IPS-18a (cell line): Measurements from ENCODE around the gene PDE8B.

Source experiments
- H3K27ac ChIP-seq: one replicate; pipeline ENCODE4 v1.5.1; 2013; ENCODE audit warnings: low read length
- H3K27me3 ChIP-seq: one replicate; pipeline ENCODE4 v1.6.1; 2013; ENCODE audit warnings: mild to moderate bottlenecking, low read length; ENCODE audit not compliant: control insufficient read depth, insufficient read depth
- H3K36me3 ChIP-seq: one replicate; pipeline ENCODE4 v1.6.1; 2013; ENCODE audit warnings: low read depth, low read length; ENCODE audit not compliant: control insufficient read depth
- H3K4me1 ChIP-seq: one replicate; pipeline ENCODE4 v1.6.1; 2013; ENCODE audit warnings: low read depth, low read length; ENCODE audit not compliant: control insufficient read depth
- H3K4me3 ChIP-seq: one replicate; pipeline ENCODE4 v1.5.1; 2013; ENCODE audit warnings: low read length
- H3K9ac ChIP-seq: one replicate; pipeline ENCODE4 v1.6.1; 2013; ENCODE audit warnings: mild to moderate bottlenecking, low read length, moderate library complexity
- H3K9me3 ChIP-seq: one replicate; pipeline ENCODE4 v1.6.1; 2013; ENCODE audit warnings: low read depth, low read length; ENCODE audit not compliant: control insufficient read depth

The PDE8B gene

DNA sequence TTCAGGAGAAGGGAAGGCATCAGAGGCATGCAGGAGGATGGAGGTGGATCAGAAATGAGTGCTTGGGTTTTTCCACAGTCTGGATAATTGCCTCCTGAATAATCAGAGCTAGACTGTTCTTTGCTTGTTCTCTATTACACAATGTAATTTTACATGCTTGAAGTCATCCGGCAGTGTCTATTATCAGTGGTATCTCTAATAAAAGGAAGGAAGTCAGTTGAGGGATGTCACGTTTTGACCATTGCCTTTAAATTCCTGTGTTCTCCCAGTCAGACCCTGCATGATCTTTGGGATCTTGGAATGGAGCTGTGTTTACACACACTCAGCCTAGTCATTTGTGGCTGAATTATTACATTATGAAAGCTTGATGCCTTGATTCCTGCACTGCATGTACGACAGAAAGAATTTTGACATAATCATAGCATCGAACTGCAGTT, 91.0 kb downstream of the PDE8B start:
- H3K27ac ChIP-seq, result no peak overlapping the region
- H3K4me1 ChIP-seq, result no peaks in the 10 kb centered on the region
- H3K9me3 ChIP-seq, result no peaks in the 10 kb centered on the region
- peaks cover 7% of the 10 kb centered on the region for H3K27me3 ChIP-seq
- H3K36me3 ChIP-seq, result no peaks in the 10 kb centered on the region
- H3K9ac ChIP-seq, result no peak overlapping the region
- no peak overlapping the region for H3K4me3 ChIP-seq

- Histone ChIP-seq H3K9ac (no peak overlapping the region), H3K36me3 (no peaks in the 10 kb centered on the region), H3K4me1 (no peaks in the 10 kb centered on the region), H3K27ac (no peak overlapping the region), H3K4me3 (no peak overlapping the region), H3K27me3 (peaks cover 14% of the 10 kb centered on the region), H3K9me3 (no peaks in the 10 kb centered on the region)
Measured at GRCh38 chr5:77302247-77302646, 91.8 kb downstream of the PDE8B start.

DNA sequence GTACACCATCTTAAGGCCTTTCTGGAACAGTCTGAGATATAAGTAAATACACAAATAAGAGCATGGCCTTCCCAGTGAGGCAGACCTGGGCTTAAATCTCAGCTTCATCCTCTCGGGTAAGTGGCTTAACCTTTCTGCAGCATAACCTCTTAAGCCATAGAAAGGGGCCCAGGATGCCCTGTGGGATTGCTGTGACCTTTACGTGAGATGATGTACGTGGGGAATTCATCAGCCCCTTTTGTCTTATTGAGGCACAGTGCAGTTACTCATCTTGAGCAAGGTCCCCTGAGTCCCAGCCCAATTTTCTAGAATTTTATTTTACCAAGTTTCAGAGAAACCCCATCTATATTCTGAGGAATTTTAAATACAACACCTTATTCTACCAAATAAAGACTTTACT, 92.2 kb downstream of the PDE8B start:
- Histone ChIP-seq H3K4me1 (no peaks in the 10 kb centered on the region), H3K4me3 (no peak overlapping the region), H3K27ac (no peak overlapping the region), H3K9ac (no peak overlapping the region), H3K36me3 (no peaks in the 10 kb centered on the region), H3K27me3 (peaks cover 18% of the 10 kb centered on the region), H3K9me3 (no peaks in the 10 kb centered on the region)

DNA sequence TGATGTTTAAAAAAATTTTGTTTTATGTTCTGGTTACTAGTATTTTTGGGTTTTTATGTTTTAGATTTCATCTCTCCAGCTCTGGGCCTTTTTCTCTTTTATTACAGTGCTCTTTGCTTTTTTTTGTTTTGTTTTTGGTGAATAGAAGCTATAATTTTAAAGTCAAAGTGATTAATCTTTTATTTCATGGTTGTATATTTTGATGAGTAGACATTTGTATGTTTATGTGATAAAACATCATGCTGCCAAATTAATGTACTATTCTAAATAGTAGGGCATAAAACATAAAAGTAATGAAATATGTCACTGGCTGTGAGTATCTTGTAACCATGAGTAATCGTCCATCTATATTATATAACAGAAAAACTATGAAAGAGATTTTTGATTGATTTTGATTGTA, 93.9 kb downstream of the PDE8B start:
- Histone ChIP-seq H3K9me3 (no peaks in the 10 kb centered on the region), H3K27ac (no peak overlapping the region), H3K4me1 (no peaks in the 10 kb centered on the region), H3K4me3 (no peak overlapping the region), H3K36me3 (no peaks in the 10 kb centered on the region), H3K27me3 (peaks cover 28% of the 10 kb centered on the region), H3K9ac (no peak overlapping the region)

GRCh38 chr5:77305222-77305846, 94.9 kb downstream of the PDE8B start:
- Histone ChIP-seq H3K4me3 (no peak overlapping the region), H3K9me3 (no peaks in the 10 kb centered on the region), H3K9ac (no peak overlapping the region), H3K36me3 (no peaks in the 10 kb centered on the region), H3K4me1 (no peaks in the 10 kb centered on the region), H3K27me3 (peaks cover 28% of the 10 kb centered on the region), H3K27ac (no peak overlapping the region)

DNA sequence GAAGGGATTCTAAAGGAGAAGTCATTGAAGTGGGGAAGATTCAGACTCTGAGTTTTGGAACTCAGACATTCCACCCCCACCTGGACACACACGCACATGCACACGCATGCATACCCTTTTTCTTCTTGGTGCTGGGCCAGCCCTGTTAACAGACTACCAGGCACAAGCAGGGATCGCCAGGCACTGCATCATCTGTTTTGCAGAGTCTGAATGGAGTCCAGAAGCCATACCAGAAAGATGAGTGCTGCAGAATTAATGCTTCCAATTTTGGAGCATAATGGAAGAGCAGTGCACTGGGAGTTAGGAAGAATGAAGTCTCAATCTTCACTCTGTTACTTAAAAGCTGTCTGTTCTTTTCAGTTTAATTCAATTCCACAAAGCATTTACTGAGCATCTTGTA, 95.5 kb downstream of the PDE8B start:
- no peaks in the 10 kb centered on the region for H3K4me1 ChIP-seq
- H3K27ac ChIP-seq, result no peak overlapping the region
- H3K36me3 ChIP-seq, result no peaks in the 10 kb centered on the region
- H3K27me3 ChIP-seq, result peaks cover 28% of the 10 kb centered on the region
- H3K9ac ChIP-seq, result no peak overlapping the region
- H3K4me3 ChIP-seq, result no peak overlapping the region
- no peaks in the 10 kb centered on the region for H3K9me3 ChIP-seq

DNA sequence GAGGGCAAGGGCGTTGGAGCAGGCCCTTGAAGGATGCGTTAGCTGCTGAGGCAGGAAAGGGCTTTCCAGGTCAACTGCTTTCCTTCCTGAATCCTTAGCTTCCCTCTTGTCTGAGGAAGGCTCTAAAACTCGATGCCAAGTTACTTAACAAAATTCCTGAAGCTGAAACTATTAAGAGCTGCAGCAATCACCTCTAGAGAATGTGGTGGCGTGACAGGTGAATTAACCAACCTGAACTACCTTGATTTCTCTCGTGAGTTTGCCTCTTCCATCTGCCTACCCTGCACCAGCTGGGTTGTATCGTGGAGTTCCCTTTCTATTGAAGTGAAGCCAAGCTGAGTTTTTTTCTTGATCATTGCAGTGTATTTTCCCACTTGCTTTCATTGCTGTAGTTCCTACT, 96.1 kb downstream of the PDE8B start:
- Histone ChIP-seq H3K4me3 (no peak overlapping the region), H3K36me3 (no peaks in the 10 kb centered on the region), H3K9me3 (no peaks in the 10 kb centered on the region), H3K27me3 (peaks cover 28% of the 10 kb centered on the region), H3K4me1 (no peaks in the 10 kb centered on the region), H3K27ac (no peak overlapping the region), H3K9ac (no peak overlapping the region)

- no peak overlapping the region for H3K27ac ChIP-seq
- no peaks in the 10 kb centered on the region for H3K9me3 ChIP-seq
- H3K9ac ChIP-seq, result no peak overlapping the region
- peaks cover 28% of the 10 kb centered on the region for H3K27me3 ChIP-seq
- no peak overlapping the region for H3K4me3 ChIP-seq
- H3K36me3 ChIP-seq, result no peaks in the 10 kb centered on the region
- H3K4me1 ChIP-seq, result no peaks in the 10 kb centered on the region
Measured at GRCh38 chr5:77308154-77308960, 97.9 kb downstream of the PDE8B start.

- Histone ChIP-seq H3K9ac (no peak overlapping the region), H3K36me3 (no peaks in the 10 kb centered on the region), H3K27ac (no peak overlapping the region), H3K4me3 (no peak overlapping the region), H3K4me1 (no peaks in the 10 kb centered on the region), H3K27me3 (peaks cover 28% of the 10 kb centered on the region), H3K9me3 (no peaks in the 10 kb centered on the region)
Measured at GRCh38 chr5:77309140-77309539, 98.7 kb downstream of the PDE8B start.

GRCh38 chr5:77310494-77311213, 100.2 kb downstream of the PDE8B start:
- Histone ChIP-seq H3K27me3 (peaks cover 28% of the 10 kb centered on the region), H3K4me3 (no peak overlapping the region), H3K9ac (no peak overlapping the region), H3K27ac (no peak overlapping the region), H3K4me1 (no peaks in the 10 kb centered on the region), H3K9me3 (no peaks in the 10 kb centered on the region), H3K36me3 (no peaks in the 10 kb centered on the region)

DNA sequence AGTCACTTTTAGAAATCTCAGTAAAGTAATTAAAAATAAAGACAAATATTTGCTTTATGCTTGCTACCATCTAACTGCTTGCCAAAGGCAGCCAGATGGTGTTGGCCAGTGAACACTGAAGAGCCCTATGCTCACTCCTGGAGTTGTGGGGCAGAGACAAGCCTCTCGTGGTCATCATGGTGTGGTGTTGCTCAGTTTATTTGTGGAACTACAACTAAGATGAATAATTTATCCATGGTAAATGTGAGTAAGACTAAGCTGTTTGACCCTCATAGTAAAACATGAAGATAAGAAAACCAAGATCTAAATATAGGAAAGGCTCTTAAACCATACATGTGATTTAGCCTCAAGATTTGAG, 100.7 kb downstream of the PDE8B start:
- Histone ChIP-seq H3K9ac (no peak overlapping the region), H3K36me3 (no peaks in the 10 kb centered on the region), H3K4me1 (no peaks in the 10 kb centered on the region), H3K27ac (no peak overlapping the region), H3K4me3 (no peak overlapping the region), H3K9me3 (no peaks in the 10 kb centered on the region), H3K27me3 (peaks cover 24% of the 10 kb centered on the region)
